Testis (tissue), 2 donors: Measurements from ENCODE around the gene EPHA3.

ENCODE experiments used
- CTCF ChIP-seq, 3 experiments: fragments of 450-650 bp in 2 of 3; fragments of 200-600 bp in 1 of 3; sonication (generic) in 1 of 3; IDR thresholded peaks; one replicate each; pipeline ENCODE4 v1.5.1; 2016 to 2019; ENCODE audit warnings: antibody characterized with exemption in 3 of 3, mild to moderate bottlenecking in 2 of 3, moderate library complexity in 1 of 3
- POLR2A ChIP-seq: fragments of 450-650 bp; IDR thresholded peaks from one replicate; pipeline ENCODE4 v1.6.1; 2017; ENCODE audit warnings: antibody characterized with exemption, mild to moderate bottlenecking, moderate library complexity

GRCh38 chr3:89314454-89315098, 207.2 kb downstream of the EPHA3 start:
- TF ChIP-seq CTCF (IDR thresholded peaks at IDR 0.05) (no peak), POLR2A (no peak)
